B cell (primary cell): ENCODE results near the gene XIRP2.

Experiments used
- EZH2 ChIP-seq: IDR thresholded peaks from 2 replicates; pipeline ENCODE4 v1.6.1; 2012; ENCODE audit warnings: borderline replicate concordance, low read depth, mild to moderate bottlenecking, moderate library complexity, low read length; ENCODE audit not compliant: insufficient read depth, poor library complexity, severe bottlenecking
- TF ChIP-seq, protein P1 (sequence below): fragments of 200-600 bp; IDR thresholded peaks from one replicate; pipeline ENCODE4 v1.8.0; 2022; ENCODE audit warnings: antibody characterized with exemption, mild to moderate bottlenecking

DNA sequence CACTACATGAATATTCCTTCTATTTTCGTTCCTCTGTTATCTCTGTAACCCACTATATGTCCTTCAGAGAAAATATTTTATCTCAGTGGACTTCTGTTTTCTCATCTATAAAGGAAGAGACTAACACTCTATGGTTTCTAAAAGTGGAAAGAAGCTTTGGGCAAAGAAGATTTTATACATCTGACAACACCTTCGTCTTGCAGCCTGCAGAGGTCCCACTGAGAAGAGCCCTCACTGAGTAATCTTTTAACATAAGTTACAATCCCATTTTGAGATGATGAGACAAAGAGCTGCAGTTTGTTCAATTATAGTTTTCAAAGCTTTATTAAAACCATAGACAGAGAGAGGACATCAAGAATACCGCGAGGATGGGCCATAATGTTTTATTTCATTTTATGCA lies 28.7 kb downstream of the XIRP2 start:
- TF ChIP-seq, protein P1, sequence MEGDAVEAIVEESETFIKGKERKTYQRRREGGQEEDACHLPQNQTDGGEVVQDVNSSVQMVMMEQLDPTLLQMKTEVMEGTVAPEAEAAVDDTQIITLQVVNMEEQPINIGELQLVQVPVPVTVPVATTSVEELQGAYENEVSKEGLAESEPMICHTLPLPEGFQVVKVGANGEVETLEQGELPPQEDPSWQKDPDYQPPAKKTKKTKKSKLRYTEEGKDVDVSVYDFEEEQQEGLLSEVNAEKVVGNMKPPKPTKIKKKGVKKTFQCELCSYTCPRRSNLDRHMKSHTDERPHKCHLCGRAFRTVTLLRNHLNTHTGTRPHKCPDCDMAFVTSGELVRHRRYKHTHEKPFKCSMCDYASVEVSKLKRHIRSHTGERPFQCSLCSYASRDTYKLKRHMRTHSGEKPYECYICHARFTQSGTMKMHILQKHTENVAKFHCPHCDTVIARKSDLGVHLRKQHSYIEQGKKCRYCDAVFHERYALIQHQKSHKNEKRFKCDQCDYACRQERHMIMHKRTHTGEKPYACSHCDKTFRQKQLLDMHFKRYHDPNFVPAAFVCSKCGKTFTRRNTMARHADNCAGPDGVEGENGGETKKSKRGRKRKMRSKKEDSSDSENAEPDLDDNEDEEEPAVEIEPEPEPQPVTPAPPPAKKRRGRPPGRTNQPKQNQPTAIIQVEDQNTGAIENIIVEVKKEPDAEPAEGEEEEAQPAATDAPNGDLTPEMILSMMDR = no peak
- no peak for TF ChIP-seq EZH2
